ENCODE data around the gene NDRG2.

The NDRG2 gene

DNA sequence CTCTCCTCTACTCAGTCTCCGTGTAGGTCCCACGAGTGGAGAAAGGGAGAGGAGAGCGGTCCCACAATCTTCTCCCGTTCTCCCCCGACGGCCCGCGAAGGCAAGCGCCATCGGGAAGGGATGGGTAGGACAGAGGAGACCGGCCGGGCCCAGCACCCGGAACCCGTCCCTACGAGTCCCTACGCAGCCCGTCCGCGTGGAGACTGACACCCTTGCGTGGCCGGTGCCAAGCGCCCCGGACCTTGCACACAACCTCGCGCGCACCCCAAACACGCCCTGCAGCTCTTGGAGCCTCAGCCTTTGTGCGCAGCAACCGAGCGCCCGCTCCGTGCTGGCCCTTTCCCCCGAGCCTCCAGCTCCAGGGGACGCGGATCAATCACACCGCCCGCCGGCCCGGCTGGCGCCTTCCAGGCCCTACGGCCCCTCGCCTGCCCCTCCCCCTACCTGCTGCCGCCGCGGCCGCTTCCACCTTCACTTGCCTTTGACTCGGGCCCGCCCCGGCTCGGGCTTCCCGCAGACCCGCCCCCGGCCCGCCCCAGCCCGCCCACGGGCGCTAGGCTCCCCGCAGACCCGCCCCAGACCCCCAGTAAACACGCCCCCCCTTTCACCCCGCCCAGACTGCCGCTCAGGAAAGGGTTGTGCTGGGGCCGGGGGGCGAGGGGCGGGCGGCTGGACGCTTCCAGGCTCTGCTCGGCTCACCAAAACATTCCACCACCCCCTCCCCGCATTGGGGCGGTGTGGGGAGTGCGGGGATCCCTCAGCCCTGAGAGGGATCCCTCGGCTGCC lies at the start of gene NDRG2:
Gene NDRG2, minus strand, starts transcription at position 477 of the 786 bp plus-strand sequence. CDS start 1,746 bp downstream, outside the sequence.
- TF ChIP-seq, protein P1, sequence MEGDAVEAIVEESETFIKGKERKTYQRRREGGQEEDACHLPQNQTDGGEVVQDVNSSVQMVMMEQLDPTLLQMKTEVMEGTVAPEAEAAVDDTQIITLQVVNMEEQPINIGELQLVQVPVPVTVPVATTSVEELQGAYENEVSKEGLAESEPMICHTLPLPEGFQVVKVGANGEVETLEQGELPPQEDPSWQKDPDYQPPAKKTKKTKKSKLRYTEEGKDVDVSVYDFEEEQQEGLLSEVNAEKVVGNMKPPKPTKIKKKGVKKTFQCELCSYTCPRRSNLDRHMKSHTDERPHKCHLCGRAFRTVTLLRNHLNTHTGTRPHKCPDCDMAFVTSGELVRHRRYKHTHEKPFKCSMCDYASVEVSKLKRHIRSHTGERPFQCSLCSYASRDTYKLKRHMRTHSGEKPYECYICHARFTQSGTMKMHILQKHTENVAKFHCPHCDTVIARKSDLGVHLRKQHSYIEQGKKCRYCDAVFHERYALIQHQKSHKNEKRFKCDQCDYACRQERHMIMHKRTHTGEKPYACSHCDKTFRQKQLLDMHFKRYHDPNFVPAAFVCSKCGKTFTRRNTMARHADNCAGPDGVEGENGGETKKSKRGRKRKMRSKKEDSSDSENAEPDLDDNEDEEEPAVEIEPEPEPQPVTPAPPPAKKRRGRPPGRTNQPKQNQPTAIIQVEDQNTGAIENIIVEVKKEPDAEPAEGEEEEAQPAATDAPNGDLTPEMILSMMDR (IDR thresholded peaks at IDR 0.05), result no peak

DNA sequence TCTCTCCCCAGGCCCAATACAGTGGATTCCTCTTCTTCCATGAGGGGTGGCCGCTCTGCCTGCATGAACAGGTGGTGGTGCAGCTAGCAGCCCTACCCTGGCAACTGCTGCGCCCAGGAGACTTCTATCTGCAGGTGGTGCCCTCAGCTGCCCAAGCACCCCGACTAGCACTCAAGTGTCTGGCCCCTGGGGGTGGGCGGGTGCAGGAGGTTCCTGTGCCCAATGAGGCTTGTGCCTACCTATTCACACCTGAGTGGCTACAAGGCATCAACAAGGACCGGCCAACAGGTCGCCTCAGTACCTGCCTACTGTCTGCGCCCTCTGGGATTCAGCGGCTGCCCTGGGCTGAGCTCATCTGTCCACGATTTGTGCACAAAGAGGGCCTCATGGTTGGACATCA lies 49.1 kb upstream of the NDRG2 start:
- TF ChIP-seq, protein P1 (IDR thresholded peaks at IDR 0.05), result no peak

DNA sequence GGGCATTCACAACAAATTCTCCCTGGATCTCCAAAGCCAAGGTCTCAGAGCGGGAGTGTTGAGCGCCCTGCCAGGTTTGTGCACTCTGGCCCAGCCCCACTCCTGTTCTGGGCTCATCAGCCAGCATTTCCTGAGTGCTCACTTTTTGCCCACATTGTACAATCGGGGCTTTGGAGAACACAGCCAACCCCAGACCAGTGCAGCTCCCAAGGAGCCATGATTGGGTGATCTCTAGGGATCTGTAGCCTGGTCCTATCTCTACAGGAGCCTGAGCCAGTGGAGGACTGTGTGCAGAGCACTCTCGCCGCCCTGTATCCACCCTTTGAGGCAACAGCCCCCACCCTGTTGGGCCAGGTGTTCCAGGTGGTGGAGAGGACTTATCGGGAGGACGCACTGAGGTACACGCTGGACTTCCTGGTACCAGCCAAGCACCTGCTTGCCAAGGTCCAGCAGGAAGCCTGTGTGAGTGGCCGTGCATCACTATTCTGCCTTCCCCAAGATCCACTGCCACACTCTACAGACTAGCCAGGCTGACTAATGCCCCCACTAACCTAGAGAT lies 48.0 kb upstream of the NDRG2 start:
- TF ChIP-seq, protein P1 (IDR thresholded peaks at IDR 0.05), result no peak

DNA sequence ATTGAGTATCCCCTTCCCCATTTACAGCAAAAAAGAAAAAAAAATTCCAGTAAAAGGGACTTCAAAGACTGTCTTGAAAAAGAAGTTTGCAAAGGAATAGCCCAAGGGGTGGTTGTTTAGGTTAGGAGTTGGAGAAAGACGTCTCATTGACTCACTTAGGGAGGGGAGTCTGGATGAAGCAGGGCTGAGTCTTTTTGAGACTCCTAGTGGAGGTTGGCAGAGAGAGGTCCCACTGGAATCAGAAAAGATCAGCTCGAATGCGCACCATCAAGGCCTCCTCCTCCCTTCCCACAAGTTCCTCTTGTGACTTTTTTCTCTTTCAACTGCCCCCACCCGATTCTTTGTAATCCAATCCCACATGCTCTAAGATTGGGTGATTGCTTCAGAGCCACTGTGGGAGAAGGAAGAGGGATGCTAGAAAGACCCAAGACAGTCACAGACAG lies 47.2 kb upstream of the NDRG2 start:
- TF ChIP-seq, protein P1 (IDR thresholded peaks at IDR 0.05), result no peak

DNA sequence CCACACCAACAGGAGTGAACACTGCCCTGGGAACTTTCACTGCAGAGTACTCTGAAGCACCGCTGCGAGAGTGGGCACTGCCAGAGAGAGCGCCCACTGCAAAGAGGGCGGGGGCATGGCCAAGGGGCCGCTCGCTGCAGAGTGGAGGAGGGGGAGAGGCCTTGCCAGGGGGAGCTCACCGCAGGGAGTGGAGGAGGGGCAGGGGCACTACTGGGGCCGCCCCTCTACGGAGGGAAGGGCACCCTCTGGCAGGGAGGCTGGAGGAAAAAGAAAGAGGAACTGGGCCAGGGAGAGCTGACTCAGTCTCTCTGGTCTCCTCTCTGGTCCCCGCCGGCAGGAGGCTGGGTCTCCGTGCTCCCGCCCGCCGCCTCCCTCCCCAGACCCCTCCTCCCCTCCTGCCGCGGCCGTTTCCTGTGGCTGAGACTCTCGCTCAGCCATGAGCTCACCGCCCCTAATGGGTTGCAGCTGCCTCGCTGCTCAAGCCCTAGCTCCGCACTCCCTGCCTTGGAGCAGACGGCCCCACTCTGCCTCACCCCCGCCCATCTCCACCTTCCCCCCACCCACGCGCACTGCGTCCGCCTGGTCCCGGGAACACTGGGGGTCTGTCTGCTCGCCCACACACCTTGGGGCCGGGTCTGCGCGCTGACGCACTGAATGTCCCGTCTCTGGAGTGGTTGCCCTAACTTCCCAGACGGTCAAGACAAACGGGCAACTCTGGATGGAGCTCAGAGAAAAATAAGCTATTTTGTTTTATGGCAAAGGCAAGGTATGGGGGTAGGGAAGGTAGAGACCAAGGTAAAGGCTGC lies 46.6 kb upstream of the NDRG2 start:
- TF ChIP-seq, protein P1 (IDR thresholded peaks at IDR 0.05), result no peak

DNA sequence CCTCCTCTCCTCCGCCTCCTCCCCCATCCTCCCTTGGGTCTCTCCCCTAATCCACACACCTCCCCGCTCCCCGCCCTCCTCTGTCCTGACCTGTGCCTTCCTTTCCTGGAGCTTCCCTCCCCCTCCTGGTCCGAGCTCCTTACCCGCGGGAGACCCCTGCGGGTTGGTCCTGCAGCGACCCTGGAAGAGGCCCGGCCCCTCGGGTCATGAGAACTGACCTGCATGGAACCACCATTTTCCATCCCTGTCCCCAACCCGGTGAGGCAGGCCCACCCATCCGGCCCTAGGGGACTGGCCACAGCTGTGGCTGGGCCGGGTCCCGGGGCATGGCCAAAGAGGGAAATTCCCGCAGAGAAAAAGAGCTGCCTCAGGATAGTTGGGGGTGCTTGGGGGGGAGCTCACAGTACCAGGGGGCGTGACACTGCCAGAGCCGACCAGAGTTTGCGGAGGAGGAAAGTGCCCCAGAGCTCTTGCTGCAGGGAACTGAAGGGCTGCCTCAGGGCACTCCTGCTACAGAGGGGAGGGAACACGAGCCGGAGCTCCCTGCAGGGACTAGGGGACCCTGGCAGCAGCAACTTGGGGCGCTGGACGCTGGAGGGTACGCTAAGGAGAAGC lies 45.9 kb upstream of the NDRG2 start:
- TF ChIP-seq, protein P1 (IDR thresholded peaks at IDR 0.05), result no peak

DNA sequence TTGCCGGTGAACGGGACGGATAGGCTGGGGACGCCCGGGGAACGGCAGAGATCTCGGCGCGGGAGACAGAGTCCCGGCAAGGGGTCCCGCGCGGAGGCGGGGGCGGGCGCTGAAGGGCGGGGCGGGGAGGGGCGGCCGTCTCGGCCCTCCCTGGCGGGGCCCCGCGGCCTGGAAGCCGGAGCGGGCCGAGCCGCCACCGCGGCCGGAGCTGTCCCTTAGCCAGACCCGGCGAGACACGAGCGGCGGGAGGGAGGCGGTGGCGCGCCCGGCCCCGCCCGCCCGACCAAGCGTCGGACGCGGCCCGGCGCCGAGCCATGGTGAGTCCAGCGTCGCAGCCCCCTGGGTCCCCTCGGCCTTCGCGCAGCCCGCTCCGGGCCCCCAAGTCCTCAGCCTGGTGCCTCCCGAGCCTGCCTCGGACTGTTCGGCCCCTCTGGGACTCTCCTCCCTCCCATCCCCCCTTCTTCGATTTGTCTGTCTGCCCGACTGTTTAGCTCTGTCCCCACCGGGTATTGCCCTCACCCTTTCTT lies 45.3 kb upstream of the NDRG2 start, which contains the start of gene ARHGEF40:
Gene ARHGEF40, plus strand, starts transcription at position 222 of the 527 bp plus-strand sequence. Its CDS starts 93 bp downstream, at position 315.
- TF ChIP-seq, protein P1 (IDR thresholded peaks at IDR 0.05), result no peak
